HCT116 (cell line): ENCODE measurements around the gene GMPR2. TPM values are rescaled to one million over a fixed set of nuclear protein-coding genes. Genes with fewer than 3 reads are reported as not detected.

Experiments
- ATAC-seq: fragments of 200-7000 bp; cut with Tn5 transposase; 2 replicates; pipeline ENCODE4 v1.9.1; 2020; ENCODE audit warnings: mild to moderate bottlenecking, moderate library complexity
- BruUV-seq: library from RNA; stranded (reverse); fragments of 400-500 nt; replicated peaks from 2 replicates; lab custom pipeline; 2021; lab: Mats Ljungman, UMichigan
- CTCF ChIA-PET: fragments of 300-600 bp; sonication (Branson Sonifier 250); formaldehyde crosslinking; loops from one replicate; lab custom pipeline; 2021; ENCODE audit warnings: antibody characterized with exemption; lab: Charles Lee
- POLR2A ChIA-PET: fragments of 300-600, 350-600 bp; sonication (Branson Sonifier 250); formaldehyde crosslinking; loops from one replicate; lab custom pipeline; 2021; ENCODE audit warnings: antibody characterized with exemption; lab: Charles Lee
- RAD21 ChIA-PET, 2 experiments: fragments of 300-600 bp; sonication (Branson Sonifier 250); formaldehyde crosslinking; loops; one replicate each; lab custom pipeline; 2023; ENCODE audit warnings: low total read pairs in 2 of 2; ENCODE audit not compliant: uncharacterized antibody in 2 of 2, unreplicated experiment in 2 of 2, low non-redundant PET in 1 of 2; lab: Charles Lee
- DNase-seq: peaks from one replicate; pipeline ENCODE4 v3.0.0-alpha.2; 2010; ENCODE audit warnings: low read depth, low spot score
- H2AFZ ChIP-seq: fragments of 200-600 bp; shearing (Covaris generic), sonication (generic); 2 replicates; pipeline ENCODE4 v1.6.1; 2017; ENCODE audit warnings: low read depth, mixed run types, mixed read lengths, antibody characterized with exemption, low read length; ENCODE audit not compliant: poor library complexity, severe bottlenecking
- H3K27ac ChIP-seq: 2 replicates; pipeline ENCODE4 v1.5.1; 2012; ENCODE audit warnings: low read depth, low read length
- H3K27me3 ChIP-seq: fragments of 200-600 bp; sonication (generic); 2 replicates; pipeline ENCODE4 v1.6.1; 2016; ENCODE audit warnings: mixed run types, low read length, mixed read lengths; ENCODE audit not compliant: insufficient read depth
- H3K36me3 ChIP-seq, 2 experiments: fragments of 200-500 bp in 1 of 2; fragments of 200-600 bp in 1 of 2; sonication (Bioruptor generic) in 1 of 2; sonication (generic) in 1 of 2; 2 replicates each; pipeline versions ENCODE4 v1.5.1 to v1.6.1; 2014 to 2016; ENCODE audit warnings: low read length in 2 of 2, inconsistent platforms in 1 of 2, mixed read lengths in 1 of 2, mixed run types in 1 of 2; ENCODE audit not compliant: insufficient read depth in 2 of 2, control insufficient read depth in 1 of 2
- H3K4me1 ChIP-seq, 2 experiments: fragments of 200-600 bp in 1 of 2; sonication (generic) in 1 of 2; 2 replicates each; pipeline versions ENCODE4 v1.5.1 to v1.6.1; 2012 to 2017; ENCODE audit warnings: low read length in 2 of 2, inconsistent platforms in 1 of 2, mild to moderate bottlenecking in 1 of 2, mixed read lengths in 1 of 2, mixed run types in 1 of 2, moderate library complexity in 1 of 2; ENCODE audit not compliant: insufficient read depth in 2 of 2, control insufficient read depth in 1 of 2
- H3K4me2 ChIP-seq: fragments of 200-600 bp; sonication (generic); 2 replicates; pipeline ENCODE4 v1.6.1; 2017; ENCODE audit warnings: mixed run types, low read length, mixed read lengths
- H3K4me3 ChIP-seq, 2 experiments: fragments of 200-600 bp in 1 of 2; sonication (generic) in 1 of 2; replicated peaks in 1 of 2; 2 replicates each; pipeline ENCODE4 v1.5.1; 2011 to 2016; ENCODE audit warnings: low read length in 2 of 2, control low read depth in 1 of 2, low read depth in 1 of 2, mild to moderate bottlenecking in 1 of 2, mixed read lengths in 1 of 2, mixed run types in 1 of 2
- H3K79me2 ChIP-seq: fragments of 200-600 bp; sonication (generic); 2 replicates; pipeline ENCODE4 v1.6.1; 2017; ENCODE audit warnings: mild to moderate bottlenecking, mixed run types, low read length, moderate library complexity, mixed read lengths; ENCODE audit not compliant: insufficient read depth
- H3K9ac ChIP-seq: fragments of 200-600 bp; sonication (generic); 2 replicates; pipeline ENCODE4 v1.6.1; 2016; ENCODE audit warnings: low read length, mixed read lengths
- H3K9me2 ChIP-seq: fragments of 200-600 bp; sonication (generic), shearing (Covaris generic); 2 replicates; pipeline ENCODE4 v1.6.1; 2017; ENCODE audit warnings: mixed run types, mild to moderate bottlenecking, moderate library complexity; ENCODE audit not compliant: insufficient read depth
- H3K9me3 ChIP-seq, 2 experiments: fragments of 200-500 bp in 1 of 2; fragments of 200-600 bp in 1 of 2; sonication (Bioruptor generic) in 1 of 2; sonication (generic) in 1 of 2; 2 replicates each; pipeline ENCODE4 v1.6.1; 2014 to 2017; ENCODE audit warnings: low read length in 2 of 2, mixed read lengths in 2 of 2, inconsistent platforms in 1 of 2, low read depth in 1 of 2, mild to moderate bottlenecking in 1 of 2, mixed run types in 1 of 2, moderate library complexity in 1 of 2; ENCODE audit not compliant: control insufficient read depth in 1 of 2, insufficient read depth in 1 of 2
- H4K20me1 ChIP-seq: fragments of 200-600 bp; sonication (generic), shearing (Covaris generic); 2 replicates; pipeline ENCODE4 v1.6.1; 2017; ENCODE audit warnings: mixed run types, mild to moderate bottlenecking, moderate library complexity; ENCODE audit not compliant: insufficient read depth
- ATF3 ChIP-seq: IDR thresholded peaks from 2 replicates; pipeline ENCODE4 v1.6.1; 2012
- CTCF ChIP-seq, 3 experiments: fragments of 200-600 bp in 1 of 3; sonication (generic) in 1 of 3; IDR thresholded peaks in 2 of 3; conservative IDR thresholded peaks in 1 of 3; 2 replicates each; pipeline ENCODE4 v1.5.1; 2012 to 2017; ENCODE audit warnings: low read depth in 2 of 3, low read length in 2 of 3, antibody characterized with exemption in 1 of 3, borderline replicate concordance in 1 of 3, control low read depth in 1 of 3, mild to moderate bottlenecking in 1 of 3, mixed read lengths in 1 of 3, mixed run types in 1 of 3, moderate library complexity in 1 of 3; ENCODE audit not compliant: insufficient read depth in 1 of 3
- ELF1 ChIP-seq: IDR thresholded peaks from 2 replicates; pipeline ENCODE4 v1.6.1; 2012; ENCODE audit warnings: low read depth, borderline replicate concordance
- EZH2 ChIP-seq: fragments of 200-600 bp; sonication (generic); IDR thresholded peaks from 2 replicates; pipeline ENCODE4 v1.6.1; 2017; ENCODE audit warnings: antibody characterized with exemption, mixed run types
- EZH2phosphoT487 ChIP-seq: fragments of 200-600 bp; IDR thresholded peaks from 2 replicates; pipeline ENCODE4 v1.6.1; 2018; ENCODE audit warnings: antibody characterized with exemption, borderline replicate concordance
- FOSL1 ChIP-seq: IDR thresholded peaks from 2 replicates; pipeline ENCODE4 v1.6.1; 2012; ENCODE audit warnings: low read depth
- MAX ChIP-seq: IDR thresholded peaks from 2 replicates; pipeline ENCODE4 v1.6.1; 2012
- POLR2AphosphoS5 ChIP-seq: IDR thresholded peaks from 2 replicates; pipeline ENCODE4 v1.6.1; 2011; ENCODE audit warnings: mild to moderate bottlenecking, low read depth, low read length, moderate library complexity
- REST ChIP-seq: IDR thresholded peaks from 2 replicates; pipeline ENCODE4 v1.6.1; 2012; ENCODE audit warnings: low read depth
- SIN3A ChIP-seq: IDR thresholded peaks from 2 replicates; pipeline ENCODE4 v1.6.1; 2012; ENCODE audit warnings: low read depth
- SP1 ChIP-seq: IDR thresholded peaks from 2 replicates; pipeline ENCODE4 v1.6.1; 2012; ENCODE audit warnings: low read depth
- SRF ChIP-seq: IDR thresholded peaks from 2 replicates; pipeline ENCODE4 v1.6.1; 2012; ENCODE audit warnings: low read depth
- TCF7L2 ChIP-seq: IDR thresholded peaks from 2 replicates; pipeline ENCODE4 v1.7.0; 2011; ENCODE audit warnings: borderline replicate concordance, inconsistent platforms; ENCODE audit not compliant: insufficient read depth, insufficient read length; ENCODE audit errors: extremely low read depth
- YY1 ChIP-seq: IDR thresholded peaks from 2 replicates; pipeline ENCODE4 v1.6.1; 2011; ENCODE audit warnings: low read length, low read depth, moderate library complexity, mild to moderate bottlenecking; ENCODE audit not compliant: insufficient replicate concordance; ENCODE audit errors: extremely low read depth
- ZFX ChIP-seq: fragments of 450-650 bp; IDR thresholded peaks from 2 replicates; pipeline ENCODE4 v1.6.1; 2017
- ZNF274 ChIP-seq: fragments of 200-500 bp; sonication (Bioruptor generic); IDR thresholded peaks from 2 replicates; pipeline ENCODE4 v1.6.1; 2014; ENCODE audit warnings: mild to moderate bottlenecking, low read depth, low read length, inconsistent platforms
- intact Hi-C: fragments of 100-400 bp; cut with micrococcal nuclease; formaldehyde crosslinking; loops from 2 replicates; pipeline ENCODE4 v1.10.0; 2022
- total RNA-seq: library from RNA; stranded (reverse); gene quantifications from one replicate; pipeline ENCODE4 v1.2.1, GENCODE V29; 2021; ENCODE audit not compliant: unreplicated experiment

GMPR2 gene
- total RNA-seq, 1 experiment from 2014 or later, result 66.9 TPM

- CTCF ChIA-PET, result interaction anchor here (1.4 kb wide), 1 partner anchor 16 kb away, joined by 3 read pairs; no protein-coding TSS in a partner anchor
- H2AFZ ChIP-seq, result no peak overlapping the region
- RAD21 ChIA-PET, result no interaction called here
- no peaks in the 10 kb centered on the region for H3K36me3 ChIP-seq
- no peaks in the 10 kb centered on the region for H3K9me2 ChIP-seq
- no TSS peak for BruUV-seq
- POLR2A ChIA-PET, result no interaction called here
- ATAC-seq (no peak), DNase-seq (no peak)
- H4K20me1 ChIP-seq, result no peaks in the 10 kb centered on the region
- TF ChIP-seq ELF1 (no peak), ZFX (no peak), ZNF274 (no peak), EZH2phosphoT487 (no peak), SIN3A (no peak), MAX (no peak), TCF7L2 (no peak), SRF (no peak)
- no peaks in the 10 kb centered on the region for H3K27me3 ChIP-seq
- no peak overlapping the region for H3K27ac ChIP-seq
- intact Hi-C loops, result no loop called here
- H3K4me2 ChIP-seq, result no peak overlapping the region
- no peaks in the 10 kb centered on the region for H3K9me3 ChIP-seq
- H3K79me2 ChIP-seq, result no peaks in the 10 kb centered on the region
- H3K4me1 ChIP-seq, result no peaks in the 10 kb centered on the region
- H3K4me3 ChIP-seq, result no peak overlapping the region
- H3K9ac ChIP-seq, result no peak overlapping the region
Observed at GRCh38 chr14:24281636-24282035, 48.9 kb downstream of the GMPR2 start.

GRCh38 chr14:24282736-24283135 lies 50.0 kb downstream of the GMPR2 start:
- H3K4me1 ChIP-seq, result no peaks in the 10 kb centered on the region
- CTCF ChIA-PET, result interaction anchor here (1.2 to 1.3 kb wide), 2 partner anchors 15 to 25 kb away, joined by 4 read pairs; partner anchors contain the start of gene CIDEB
- H3K27me3 ChIP-seq, result no peaks in the 10 kb centered on the region
- intact Hi-C loops, result no loop called here
- no peak overlapping the region for H3K9ac ChIP-seq
- H3K27ac ChIP-seq, result no peak overlapping the region
- BruUV-seq, result no TSS peak
- no peaks in the 10 kb centered on the region for H3K36me3 ChIP-seq
- H3K79me2 ChIP-seq, result no peaks in the 10 kb centered on the region
- H4K20me1 ChIP-seq, result no peaks in the 10 kb centered on the region
- POLR2A ChIA-PET, result no interaction called here
- RAD21 ChIA-PET, result no interaction called here
- no peak overlapping the region for H3K4me3 ChIP-seq
- no peaks in the 10 kb centered on the region for H3K9me2 ChIP-seq
- DNase-seq, result no peak
- no peaks in the 10 kb centered on the region for H3K9me3 ChIP-seq
- ATAC-seq, result no peak
- no peak overlapping the region for H2AFZ ChIP-seq
- H3K4me2 ChIP-seq, result no peak overlapping the region
- no peak for TF ChIP-seq ZNF274
- TF ChIP-seq FOSL1, result no peak
- no peak for TF ChIP-seq YY1
- TF ChIP-seq SIN3A, result no peak
- TF ChIP-seq POLR2AphosphoS5, result no peak
- TF ChIP-seq SP1, result no peak
- TF ChIP-seq REST, result no peak
- no peak for TF ChIP-seq CTCF (IDR thresholded peaks at IDR 0.05 in 2 of 3, conservative IDR thresholded peaks at IDR 0.05 in 1 of 3; ENCODE audit: borderline replicate concordance in 1 of 3, insufficient read depth in 1 of 3, low read depth in 2 of 3, low read length in 2 of 3)
- no peak for TF ChIP-seq EZH2phosphoT487
- TF ChIP-seq EZH2, result no peak
- no peak for TF ChIP-seq ATF3
